NT2/D1 (cell line): Measurements from ENCODE around the gene MSH5.
A peak's percentile ranks its signal among the peaks of the same experiment; 100 is the strongest.
"Not testable (repeated sequence)": the region's sequence is repeated elsewhere in the genome, so short reads cannot be mapped to it uniquely, and the experiment has no call there.

ENCODE experiments used
- DNase-seq: peaks from one replicate; pipeline ENCODE4 v3.0.0-alpha.2; 2011; ENCODE audit warnings: low read depth, low spot score
- H3K27me3 ChIP-seq: 2 replicates; pipeline ENCODE4 v1.6.0; 2011; ENCODE audit warnings: mild to moderate bottlenecking; ENCODE audit not compliant: insufficient read length, insufficient read depth
- H3K36me3 ChIP-seq: 2 replicates; pipeline ENCODE4 v1.6.1; 2011; ENCODE audit warnings: mild to moderate bottlenecking, low read length, mixed read lengths; ENCODE audit not compliant: insufficient read depth, insufficient read length
- H3K4me1 ChIP-seq: 2 replicates; pipeline ENCODE4 v1.5.1; 2011; ENCODE audit not compliant: insufficient read depth, insufficient read length
- H3K4me3 ChIP-seq: 2 replicates; pipeline ENCODE4 v1.5.1; 2011; ENCODE audit warnings: low read depth; ENCODE audit not compliant: insufficient read length
- H3K9ac ChIP-seq: 2 replicates; pipeline ENCODE4 v1.6.0; 2011; ENCODE audit warnings: low read depth; ENCODE audit not compliant: insufficient read length
- H3K9me3 ChIP-seq: 2 replicates; pipeline ENCODE4 v1.5.1; 2011; ENCODE audit warnings: mild to moderate bottlenecking, low read length; ENCODE audit not compliant: insufficient read depth
- SUZ12 ChIP-seq: IDR thresholded peaks from 2 replicates; pipeline ENCODE4 v1.6.1; 2011; ENCODE audit not compliant: insufficient read length, insufficient read depth; ENCODE audit errors: extremely low read depth
- YY1 ChIP-seq: IDR thresholded peaks from 2 replicates; pipeline ENCODE4 v1.6.1; 2011; ENCODE audit not compliant: insufficient read length, insufficient read depth
- ZNF274 ChIP-seq: IDR thresholded peaks from 2 replicates; pipeline ENCODE4 v1.6.1; 2011; ENCODE audit warnings: mild to moderate bottlenecking, low read depth, low read length

Gene MSH5

DNA sequence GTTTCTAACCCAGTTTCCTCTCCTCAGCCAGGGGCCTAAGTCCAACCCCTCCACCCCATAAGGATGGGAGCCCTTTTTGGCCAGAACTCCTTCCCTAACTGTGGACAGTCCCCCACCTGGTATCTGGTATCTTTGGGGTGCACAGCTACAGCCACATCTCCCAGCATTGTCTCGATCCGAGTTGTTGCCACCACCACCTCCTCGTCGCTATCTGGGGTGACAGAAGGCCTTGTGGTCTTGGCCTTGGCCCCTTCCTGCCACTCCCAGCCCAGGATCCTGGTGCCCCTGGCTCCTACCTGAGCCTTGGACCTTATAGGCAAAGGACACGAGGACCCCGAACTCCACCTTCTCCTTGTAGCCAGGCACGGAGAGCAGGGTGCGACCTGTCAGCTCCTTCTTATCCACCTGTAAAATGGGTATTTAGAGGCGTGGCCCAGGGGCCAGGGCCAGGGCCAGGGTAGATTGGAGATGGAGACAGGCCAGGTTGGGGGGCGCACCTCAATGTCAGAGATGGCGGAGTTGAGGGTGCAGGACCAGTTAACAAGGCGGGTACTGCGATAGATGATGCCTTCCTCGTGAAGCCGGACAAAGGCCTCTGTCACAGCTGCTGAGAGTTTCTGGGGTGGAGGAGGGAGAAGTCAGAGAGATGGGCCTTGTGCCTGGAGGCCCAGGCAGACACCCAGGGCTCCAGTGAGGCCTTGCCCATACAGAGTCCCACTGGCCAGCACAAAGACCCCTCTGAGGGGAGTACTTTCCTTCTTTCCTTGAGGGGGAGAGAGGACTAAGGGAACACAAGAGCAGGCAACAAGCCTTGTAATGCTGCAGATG is 44.5 kb downstream of the MSH5 start:
- H3K36me3 ChIP-seq: peaks cover 77% of the 10 kb centered on the region
- no peak overlapping the region for H3K4me3 ChIP-seq

DNA sequence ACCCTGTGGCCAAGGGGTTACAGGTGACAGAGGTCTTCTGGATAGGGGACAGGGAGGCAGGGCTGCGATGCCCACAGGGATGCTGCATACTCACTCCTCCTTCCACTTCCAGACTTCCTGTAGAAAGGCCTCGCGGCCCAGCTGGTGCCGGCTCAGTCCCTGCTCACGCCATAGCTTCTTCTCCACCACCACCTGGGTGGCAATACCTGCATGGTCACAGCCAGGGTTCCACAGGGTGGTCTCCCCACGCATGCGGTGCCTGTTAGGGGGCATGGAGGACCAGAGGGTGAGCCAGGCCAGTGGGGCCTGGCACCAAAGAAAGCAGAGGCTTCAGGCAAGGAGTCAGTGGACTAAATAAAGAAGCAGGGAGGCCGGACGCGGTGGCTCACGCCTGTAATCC is 45.7 kb downstream of the MSH5 start:
- no peak for DNase-seq
- no peaks in the 10 kb centered on the region for H3K9me3 ChIP-seq
- no peak for TF ChIP-seq YY1
- no peak for TF ChIP-seq SUZ12
- no peak for TF ChIP-seq ZNF274
- H3K9ac ChIP-seq: no peak overlapping the region
- no peaks in the 10 kb centered on the region for H3K4me1 ChIP-seq
- H3K4me3 ChIP-seq: no peak overlapping the region
- H3K27me3 ChIP-seq: no peaks in the 10 kb centered on the region
- H3K36me3 ChIP-seq: peaks cover 71% of the 10 kb centered on the region

More for the DNA sequence above, 44.5 kb downstream of the MSH5 start:
- no peak for TF ChIP-seq YY1
- TF ChIP-seq ZNF274: no peak
- TF ChIP-seq SUZ12: no peak
- Histone ChIP-seq H3K27me3 (no peaks in the 10 kb centered on the region), H3K9ac (no peak overlapping the region), H3K9me3 (no peaks in the 10 kb centered on the region), H3K4me1 (no peaks in the 10 kb centered on the region)
- no peak for DNase-seq

DNA sequence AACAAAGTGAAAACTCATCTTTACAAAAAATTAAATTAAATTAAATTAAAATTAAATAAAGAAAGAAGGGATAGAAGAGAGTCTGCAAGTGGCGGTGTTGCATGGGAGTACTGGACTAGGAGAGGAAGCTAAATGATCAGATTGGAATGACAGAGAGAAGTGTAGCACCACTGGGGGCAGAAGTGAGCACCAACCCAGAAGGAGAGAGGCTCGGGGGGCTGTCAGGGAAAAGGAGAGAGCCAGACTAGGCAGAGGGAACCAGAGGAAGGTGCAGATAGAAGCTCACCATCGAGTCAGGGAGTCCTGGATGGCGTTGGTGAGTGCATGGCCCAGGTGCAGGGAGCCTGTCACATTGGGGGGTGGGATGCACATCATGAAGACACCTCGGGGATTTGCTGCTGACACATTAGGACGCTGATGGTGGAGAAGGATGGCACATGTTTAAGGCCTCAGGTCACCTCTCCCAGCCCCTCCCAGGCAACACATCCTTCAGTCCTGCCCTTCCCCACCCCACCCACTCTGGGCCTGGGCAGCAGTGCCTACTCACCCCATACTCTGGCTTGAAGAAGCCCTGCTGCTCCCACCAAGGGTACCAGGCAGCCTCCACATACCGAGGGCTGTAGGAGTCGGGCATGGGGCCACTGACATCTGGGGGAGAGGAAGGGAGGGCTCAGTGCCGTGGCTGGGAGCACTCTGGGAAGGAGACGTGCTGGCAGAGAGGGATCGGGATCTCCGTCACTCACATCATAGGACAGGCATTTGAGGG is 51.7 kb downstream of the MSH5 start:
- Histone ChIP-seq H3K9ac (no peak overlapping the region), H3K4me1 (peaks cover 2% of the 10 kb centered on the region), H3K4me3 (no peak overlapping the region), H3K9me3 (no peaks in the 10 kb centered on the region), H3K27me3 (no peaks in the 10 kb centered on the region), H3K36me3 (peaks cover 40% of the 10 kb centered on the region)
- TF ChIP-seq SUZ12 (no peak), YY1 (no peak), ZNF274 (no peak)
- DNase-seq: no peak

DNA sequence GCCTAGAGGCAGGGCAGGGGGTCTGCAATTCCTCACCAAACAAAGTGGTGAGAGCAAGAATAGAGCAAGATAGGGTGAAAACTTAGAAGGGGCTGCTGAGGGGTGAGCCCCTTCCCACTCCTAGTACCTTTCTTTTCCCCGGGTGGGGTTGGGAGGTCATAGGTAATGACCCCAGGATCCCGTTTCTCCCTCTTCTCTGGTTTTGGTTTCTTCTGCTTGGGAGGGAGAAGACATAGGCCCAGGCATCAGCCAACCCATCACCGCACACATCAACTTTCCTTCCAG is 52.2 kb downstream of the MSH5 start:
- TF ChIP-seq YY1: no peak
- TF ChIP-seq SUZ12: no peak
- no peak for TF ChIP-seq ZNF274
- H3K9me3 ChIP-seq: no peaks in the 10 kb centered on the region
- H3K4me3 ChIP-seq: no peak overlapping the region
- H3K4me1 ChIP-seq: peaks cover 2% of the 10 kb centered on the region
- H3K36me3 ChIP-seq: peaks cover 37% of the 10 kb centered on the region
- no peaks in the 10 kb centered on the region for H3K27me3 ChIP-seq
- no peak overlapping the region for H3K9ac ChIP-seq
- no peak for DNase-seq

DNA sequence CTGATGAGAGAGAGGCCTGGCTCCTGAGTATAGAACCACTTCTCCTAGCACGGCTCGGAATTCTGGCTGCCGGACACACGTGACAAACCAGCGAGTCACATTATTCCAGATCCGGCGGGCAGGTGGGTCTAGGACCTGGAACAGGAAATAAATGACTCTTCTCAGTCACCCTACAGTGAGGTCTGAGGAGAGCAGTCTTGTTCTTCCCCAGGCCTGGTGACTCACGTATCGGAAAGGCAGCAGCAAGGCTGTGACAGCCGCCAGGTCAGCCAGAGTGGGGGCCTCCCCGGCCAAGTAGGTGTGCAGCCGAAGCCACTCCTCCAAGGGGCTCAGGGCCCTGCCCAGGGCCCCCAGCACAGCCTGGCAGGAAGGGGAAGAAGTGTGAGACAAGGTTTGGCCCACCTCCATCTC is 53.0 kb downstream of the MSH5 start:
- no peaks in the 10 kb centered on the region for H3K27me3 ChIP-seq
- no peak overlapping the region for H3K4me3 ChIP-seq
- H3K9me3 ChIP-seq: no peaks in the 10 kb centered on the region
- no peak overlapping the region for H3K9ac ChIP-seq
- DNase-seq: no peak
- peaks cover 41% of the 10 kb centered on the region for H3K36me3 ChIP-seq
- TF ChIP-seq ZNF274 (no peak), SUZ12 (no peak), YY1 (no peak)
- peaks cover 2% of the 10 kb centered on the region for H3K4me1 ChIP-seq

DNA sequence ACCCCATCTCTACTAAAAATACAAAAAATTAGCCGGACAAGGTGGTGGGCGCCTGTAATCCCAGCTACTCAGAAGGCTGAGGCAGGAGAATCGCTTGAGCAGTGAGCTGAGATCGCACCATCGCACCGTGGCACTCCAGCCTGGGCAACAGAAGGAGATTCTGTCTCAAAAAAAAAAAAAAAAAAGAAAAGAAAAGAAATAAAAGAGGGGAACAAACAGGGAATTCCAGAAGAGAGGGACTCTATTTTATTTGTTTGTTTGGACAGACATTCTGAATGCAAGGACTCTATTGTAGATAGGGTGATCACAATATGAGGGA is 54.1 kb downstream of the MSH5 start:
- H3K27me3 ChIP-seq, H3K9me3 ChIP-seq, DNase-seq, H3K4me1 ChIP-seq: not testable (repeated sequence)
- H3K36me3 ChIP-seq: peaks cover 47% of the 10 kb centered on the region
- H3K9ac ChIP-seq: peak overlapping the region; percentile 97
- peak overlapping the region; percentile 94 for H3K4me3 ChIP-seq

DNA sequence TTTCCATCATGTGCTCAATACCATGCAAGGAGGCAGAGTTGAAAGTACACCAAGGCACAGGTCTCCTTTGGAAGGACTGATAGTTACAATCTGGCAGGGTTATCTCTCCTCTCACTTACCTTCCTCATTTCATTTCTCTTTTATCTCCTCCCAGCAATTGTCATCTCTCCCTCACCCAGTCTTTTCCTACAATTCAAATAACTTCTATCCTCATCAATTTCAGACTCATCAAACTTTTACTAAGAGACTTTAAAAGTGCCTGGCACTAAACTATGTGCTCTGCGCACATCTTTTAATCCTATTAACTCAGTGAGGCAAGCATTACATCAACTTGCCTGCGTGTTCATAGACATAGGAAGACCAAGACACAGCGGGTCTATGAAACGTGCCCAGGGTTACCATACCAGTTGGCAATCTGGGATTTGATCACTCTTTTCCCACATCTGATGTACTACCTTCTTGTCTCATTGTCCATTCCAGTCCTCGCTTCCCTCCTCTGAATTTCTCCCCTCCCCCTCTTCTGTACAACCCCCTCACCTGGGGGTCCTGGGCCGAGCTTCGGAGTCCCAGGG is 54.6 kb downstream of the MSH5 start:
- Histone ChIP-seq H3K9me3 (no peaks in the 10 kb centered on the region), H3K4me3 (peak overlapping the region; percentile 94), H3K36me3 (peaks cover 48% of the 10 kb centered on the region), H3K4me1 (peaks cover 2% of the 10 kb centered on the region), H3K27me3 (no peaks in the 10 kb centered on the region), H3K9ac (peak overlapping the region; percentile 97)
- DNase-seq: no peak
- TF ChIP-seq YY1: no peak
